HCT116 (cell line): ENCODE measurements around the gene AFF1. TPM values are rescaled to one million over a fixed set of nuclear protein-coding genes. Genes with fewer than 3 reads are reported as not detected.

Source experiments
- ATAC-seq: fragments of 200-7000 bp; cut with Tn5 transposase; 2 replicates; pipeline ENCODE4 v1.9.1; 2020; ENCODE audit warnings: mild to moderate bottlenecking, moderate library complexity
- BruUV-seq: library from RNA; stranded (reverse); fragments of 400-500 nt; replicated peaks from 2 replicates; lab custom pipeline; 2021; lab: Mats Ljungman, UMichigan
- CTCF ChIA-PET: fragments of 300-600 bp; sonication (Branson Sonifier 250); formaldehyde crosslinking; loops from one replicate; lab custom pipeline; 2021; ENCODE audit warnings: antibody characterized with exemption; lab: Charles Lee
- POLR2A ChIA-PET: fragments of 300-600, 350-600 bp; sonication (Branson Sonifier 250); formaldehyde crosslinking; loops from one replicate; lab custom pipeline; 2021; ENCODE audit warnings: antibody characterized with exemption; lab: Charles Lee
- RAD21 ChIA-PET, 2 experiments: fragments of 300-600 bp; sonication (Branson Sonifier 250); formaldehyde crosslinking; loops; one replicate each; lab custom pipeline; 2023; ENCODE audit warnings: low total read pairs in 2 of 2; ENCODE audit not compliant: uncharacterized antibody in 2 of 2, unreplicated experiment in 2 of 2, low non-redundant PET in 1 of 2; lab: Charles Lee
- DNase-seq: peaks from one replicate; pipeline ENCODE4 v3.0.0-alpha.2; 2010; ENCODE audit warnings: low read depth, low spot score
- H2AFZ ChIP-seq: fragments of 200-600 bp; shearing (Covaris generic), sonication (generic); 2 replicates; pipeline ENCODE4 v1.6.1; 2017; ENCODE audit warnings: low read depth, mixed run types, mixed read lengths, antibody characterized with exemption, low read length; ENCODE audit not compliant: poor library complexity, severe bottlenecking
- H3K27ac ChIP-seq: 2 replicates; pipeline ENCODE4 v1.5.1; 2012; ENCODE audit warnings: low read depth, low read length
- H3K27me3 ChIP-seq: fragments of 200-600 bp; sonication (generic); 2 replicates; pipeline ENCODE4 v1.6.1; 2016; ENCODE audit warnings: mixed run types, low read length, mixed read lengths; ENCODE audit not compliant: insufficient read depth
- H3K36me3 ChIP-seq, 2 experiments: fragments of 200-500 bp in 1 of 2; fragments of 200-600 bp in 1 of 2; sonication (Bioruptor generic) in 1 of 2; sonication (generic) in 1 of 2; 2 replicates each; pipeline versions ENCODE4 v1.5.1 to v1.6.1; 2014 to 2016; ENCODE audit warnings: low read length in 2 of 2, inconsistent platforms in 1 of 2, mixed read lengths in 1 of 2, mixed run types in 1 of 2; ENCODE audit not compliant: insufficient read depth in 2 of 2, control insufficient read depth in 1 of 2
- H3K4me1 ChIP-seq, 2 experiments: fragments of 200-600 bp in 1 of 2; sonication (generic) in 1 of 2; 2 replicates each; pipeline versions ENCODE4 v1.5.1 to v1.6.1; 2012 to 2017; ENCODE audit warnings: low read length in 2 of 2, inconsistent platforms in 1 of 2, mild to moderate bottlenecking in 1 of 2, mixed read lengths in 1 of 2, mixed run types in 1 of 2, moderate library complexity in 1 of 2; ENCODE audit not compliant: insufficient read depth in 2 of 2, control insufficient read depth in 1 of 2
- H3K4me2 ChIP-seq: fragments of 200-600 bp; sonication (generic); 2 replicates; pipeline ENCODE4 v1.6.1; 2017; ENCODE audit warnings: mixed run types, low read length, mixed read lengths
- H3K4me3 ChIP-seq, 2 experiments: fragments of 200-600 bp in 1 of 2; sonication (generic) in 1 of 2; replicated peaks in 1 of 2; 2 replicates each; pipeline ENCODE4 v1.5.1; 2011 to 2016; ENCODE audit warnings: low read length in 2 of 2, control low read depth in 1 of 2, low read depth in 1 of 2, mild to moderate bottlenecking in 1 of 2, mixed read lengths in 1 of 2, mixed run types in 1 of 2
- H3K79me2 ChIP-seq: fragments of 200-600 bp; sonication (generic); 2 replicates; pipeline ENCODE4 v1.6.1; 2017; ENCODE audit warnings: mild to moderate bottlenecking, mixed run types, low read length, moderate library complexity, mixed read lengths; ENCODE audit not compliant: insufficient read depth
- H3K9ac ChIP-seq: fragments of 200-600 bp; sonication (generic); 2 replicates; pipeline ENCODE4 v1.6.1; 2016; ENCODE audit warnings: low read length, mixed read lengths
- H3K9me2 ChIP-seq: fragments of 200-600 bp; sonication (generic), shearing (Covaris generic); 2 replicates; pipeline ENCODE4 v1.6.1; 2017; ENCODE audit warnings: mixed run types, mild to moderate bottlenecking, moderate library complexity; ENCODE audit not compliant: insufficient read depth
- H3K9me3 ChIP-seq, 2 experiments: fragments of 200-500 bp in 1 of 2; fragments of 200-600 bp in 1 of 2; sonication (Bioruptor generic) in 1 of 2; sonication (generic) in 1 of 2; 2 replicates each; pipeline ENCODE4 v1.6.1; 2014 to 2017; ENCODE audit warnings: low read length in 2 of 2, mixed read lengths in 2 of 2, inconsistent platforms in 1 of 2, low read depth in 1 of 2, mild to moderate bottlenecking in 1 of 2, mixed run types in 1 of 2, moderate library complexity in 1 of 2; ENCODE audit not compliant: control insufficient read depth in 1 of 2, insufficient read depth in 1 of 2
- H4K20me1 ChIP-seq: fragments of 200-600 bp; sonication (generic), shearing (Covaris generic); 2 replicates; pipeline ENCODE4 v1.6.1; 2017; ENCODE audit warnings: mixed run types, mild to moderate bottlenecking, moderate library complexity; ENCODE audit not compliant: insufficient read depth
- EZH2phosphoT487 ChIP-seq: fragments of 200-600 bp; IDR thresholded peaks from 2 replicates; pipeline ENCODE4 v1.6.1; 2018; ENCODE audit warnings: antibody characterized with exemption, borderline replicate concordance
- FOSL1 ChIP-seq: IDR thresholded peaks from 2 replicates; pipeline ENCODE4 v1.6.1; 2012; ENCODE audit warnings: low read depth
- JUND ChIP-seq: IDR thresholded peaks from 2 replicates; pipeline ENCODE4 v1.6.1; 2012
- TCF7L2 ChIP-seq: IDR thresholded peaks from 2 replicates; pipeline ENCODE4 v1.7.0; 2011; ENCODE audit warnings: borderline replicate concordance, inconsistent platforms; ENCODE audit not compliant: insufficient read depth, insufficient read length; ENCODE audit errors: extremely low read depth
- ZFX ChIP-seq: fragments of 450-650 bp; IDR thresholded peaks from 2 replicates; pipeline ENCODE4 v1.6.1; 2017
- ZNF274 ChIP-seq: fragments of 200-500 bp; sonication (Bioruptor generic); IDR thresholded peaks from 2 replicates; pipeline ENCODE4 v1.6.1; 2014; ENCODE audit warnings: mild to moderate bottlenecking, low read depth, low read length, inconsistent platforms
- intact Hi-C: fragments of 100-400 bp; cut with micrococcal nuclease; formaldehyde crosslinking; loops from 2 replicates; pipeline ENCODE4 v1.10.0; 2022
- total RNA-seq: library from RNA; stranded (reverse); gene quantifications from one replicate; pipeline ENCODE4 v1.2.1, GENCODE V29; 2021; ENCODE audit not compliant: unreplicated experiment
- TF ChIP-seq, protein P1 (sequence below): IDR thresholded peaks from 2 replicates; pipeline ENCODE4 v1.6.1; 2012
- TF ChIP-seq, protein P2 (sequence below): IDR thresholded peaks from 2 replicates; pipeline ENCODE4 v1.6.1; 2011; ENCODE audit warnings: mild to moderate bottlenecking, low read length, moderate library complexity; ENCODE audit not compliant: insufficient replicate concordance; ENCODE audit errors: extremely low read depth

AFF1 gene
- total RNA-seq, 1 experiment from 2014 or later: 43.1 TPM

DNA sequence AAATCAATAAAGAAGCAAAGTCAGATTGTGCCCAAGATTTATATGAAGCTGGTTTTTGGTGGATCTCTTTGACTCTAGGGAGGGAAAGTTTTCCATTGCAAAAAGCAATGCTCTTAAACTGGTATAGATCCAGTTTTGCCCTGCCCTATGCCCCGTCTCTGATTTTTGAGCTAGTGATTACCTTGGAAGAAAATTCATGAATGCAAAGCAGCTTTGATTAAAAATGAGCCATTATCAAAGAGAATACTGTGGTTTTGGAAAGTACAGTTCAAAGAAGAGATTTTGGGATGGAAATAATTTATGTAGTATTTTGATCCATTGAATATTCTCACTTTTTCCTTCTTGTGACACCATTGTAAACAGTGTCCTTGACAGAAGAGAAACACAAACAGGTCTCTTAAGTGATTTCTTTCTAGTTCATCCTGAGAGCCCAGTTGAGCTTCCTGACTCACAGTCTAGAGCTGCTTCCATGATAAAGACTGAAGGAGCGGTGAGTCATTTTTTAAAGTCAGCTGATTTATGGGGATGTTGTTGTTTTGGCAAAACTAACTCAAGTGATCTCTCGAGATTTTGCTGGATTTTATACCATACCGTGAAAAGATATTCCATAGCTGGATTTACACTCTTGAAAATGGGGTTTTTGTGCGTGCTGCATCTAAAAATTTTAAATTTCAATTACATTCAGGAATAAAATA, 76.7 kb downstream of the AFF1 start:
- CTCF ChIA-PET: no interaction called here

DNA sequence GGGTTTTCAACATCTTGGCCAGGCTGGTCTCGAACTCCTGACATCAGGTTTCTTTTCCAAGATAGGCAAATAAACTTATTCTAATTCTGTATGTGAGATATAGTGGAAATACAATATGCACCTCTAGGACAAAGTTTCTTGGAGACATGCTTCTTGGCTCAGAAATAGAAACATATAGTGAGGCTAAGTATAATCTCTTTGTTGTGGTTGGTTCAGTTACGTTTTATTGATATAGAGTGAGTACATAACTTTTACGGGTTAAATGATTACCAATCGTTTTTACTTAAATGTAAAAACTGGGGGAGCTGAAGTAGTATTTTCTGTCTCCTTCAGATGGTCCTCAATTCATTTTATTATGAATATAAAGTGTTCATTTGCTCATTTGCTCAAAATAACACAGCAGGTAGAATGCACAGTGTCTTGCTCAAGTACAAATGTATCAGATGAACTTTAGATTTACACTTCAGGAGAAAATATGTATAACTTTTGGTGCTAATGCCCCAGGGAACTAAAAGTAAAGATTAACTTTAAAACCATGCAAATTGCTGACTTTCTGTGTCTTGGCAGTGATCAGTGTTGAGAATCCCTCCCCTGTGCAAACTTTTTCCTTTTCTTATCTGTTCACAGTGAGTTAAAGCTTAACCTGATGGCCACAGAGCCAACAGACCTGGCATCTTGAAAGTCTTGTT, 77.6 kb downstream of the AFF1 start:
- ATAC-seq (no peak), DNase-seq (no peak)
- intact Hi-C loops: no loop called here
- no peak overlapping the region for H2AFZ ChIP-seq
- no peaks in the 10 kb centered on the region for H4K20me1 ChIP-seq
- no peaks in the 10 kb centered on the region for H3K27me3 ChIP-seq
- H3K36me3 ChIP-seq: no peaks in the 10 kb centered on the region
- peaks cover 25 to 37% of the 10 kb centered on the region in 2 experiments for H3K4me1 ChIP-seq
- no peaks in the 10 kb centered on the region for H3K9me2 ChIP-seq
- no peak overlapping the region for H3K4me3 ChIP-seq
- no peak overlapping the region for H3K9ac ChIP-seq
- ChIA-PET POLR2A (interaction anchor here (0.6 to 1.6 kb wide), 2 partner anchors 41 to 78 kb away, joined by 5 read pairs; partner anchors contain the start of gene AFF1), RAD21 (no interaction called here), CTCF (no interaction called here)
- H3K9me3 ChIP-seq: no peaks in the 10 kb centered on the region
- BruUV-seq: no TSS peak
- H3K79me2 ChIP-seq: peaks cover 80% of the 10 kb centered on the region
- H3K4me2 ChIP-seq: no peak overlapping the region
- no peak overlapping the region for H3K27ac ChIP-seq
- no peak for TF ChIP-seq ZNF274
- TF ChIP-seq, protein P1, sequence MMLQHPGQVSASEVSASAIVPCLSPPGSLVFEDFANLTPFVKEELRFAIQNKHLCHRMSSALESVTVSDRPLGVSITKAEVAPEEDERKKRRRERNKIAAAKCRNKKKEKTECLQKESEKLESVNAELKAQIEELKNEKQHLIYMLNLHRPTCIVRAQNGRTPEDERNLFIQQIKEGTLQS: no peak
- no peak for TF ChIP-seq ZFX
- no peak for TF ChIP-seq TCF7L2
- TF ChIP-seq, protein P2, sequence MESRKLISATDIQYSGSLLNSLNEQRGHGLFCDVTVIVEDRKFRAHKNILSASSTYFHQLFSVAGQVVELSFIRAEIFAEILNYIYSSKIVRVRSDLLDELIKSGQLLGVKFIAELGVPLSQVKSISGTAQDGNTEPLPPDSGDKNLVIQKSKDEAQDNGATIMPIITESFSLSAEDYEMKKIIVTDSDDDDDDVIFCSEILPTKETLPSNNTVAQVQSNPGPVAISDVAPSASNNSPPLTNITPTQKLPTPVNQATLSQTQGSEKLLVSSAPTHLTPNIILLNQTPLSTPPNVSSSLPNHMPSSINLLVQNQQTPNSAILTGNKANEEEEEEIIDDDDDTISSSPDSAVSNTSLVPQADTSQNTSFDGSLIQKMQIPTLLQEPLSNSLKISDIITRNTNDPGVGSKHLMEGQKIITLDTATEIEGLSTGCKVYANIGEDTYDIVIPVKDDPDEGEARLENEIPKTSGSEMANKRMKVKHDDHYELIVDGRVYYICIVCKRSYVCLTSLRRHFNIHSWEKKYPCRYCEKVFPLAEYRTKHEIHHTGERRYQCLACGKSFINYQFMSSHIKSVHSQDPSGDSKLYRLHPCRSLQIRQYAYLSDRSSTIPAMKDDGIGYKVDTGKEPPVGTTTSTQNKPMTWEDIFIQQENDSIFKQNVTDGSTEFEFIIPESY: no peak
- TF ChIP-seq EZH2phosphoT487: no peak

More for the DNA sequence above, 76.7 kb downstream of the AFF1 start:
- Histone ChIP-seq H3K27me3 (no peaks in the 10 kb centered on the region), H3K4me3 (no peak overlapping the region), H3K9me2 (no peaks in the 10 kb centered on the region), H4K20me1 (no peaks in the 10 kb centered on the region), H3K79me2 (peaks cover 76% of the 10 kb centered on the region), H3K27ac (no peak overlapping the region), H3K4me1 (peaks cover 25 to 37% of the 10 kb centered on the region in 2 experiments), H3K9ac (no peak overlapping the region), H2AFZ (no peak overlapping the region), H3K4me2 (peak overlapping the region; percentile 20; the same call in 1 of the 2 replicates), H3K9me3 (no peaks in the 10 kb centered on the region), H3K36me3 (no peaks in the 10 kb centered on the region)
- RAD21 ChIA-PET: interaction anchor here in 1 of 2 experiments (1.1 kb wide), 1 partner anchor 81 kb away, joined by 3 read pairs; no protein-coding TSS in a partner anchor
- peak; percentile 39 for DNase-seq
- no TSS peak for BruUV-seq
- POLR2A ChIA-PET: interaction anchor here (1.2 to 1.6 kb wide), 2 partner anchors 8 to 77 kb away, joined by 5 to 6 read pairs; partner anchors contain the start of gene AFF1
- ATAC-seq: no peak
- intact Hi-C loops: no loop called here
- peak; percentile 38; the same call in 1 of the 2 replicates for TF ChIP-seq JUND
- TF ChIP-seq, protein P2: no peak
- peak; percentile 60 for TF ChIP-seq FOSL1
